Measurements from ENCODE around the gene FBLN1. TPM values are rescaled to one million over a fixed set of nuclear protein-coding genes. Genes with fewer than 3 reads are reported as not detected.
A peak's percentile ranks its signal among the peaks of the same experiment; 100 is the strongest.

Gene FBLN1
- total RNA-seq, 6 experiments from 2014 or later = 199 to 346 (median 326) TPM

DNA sequence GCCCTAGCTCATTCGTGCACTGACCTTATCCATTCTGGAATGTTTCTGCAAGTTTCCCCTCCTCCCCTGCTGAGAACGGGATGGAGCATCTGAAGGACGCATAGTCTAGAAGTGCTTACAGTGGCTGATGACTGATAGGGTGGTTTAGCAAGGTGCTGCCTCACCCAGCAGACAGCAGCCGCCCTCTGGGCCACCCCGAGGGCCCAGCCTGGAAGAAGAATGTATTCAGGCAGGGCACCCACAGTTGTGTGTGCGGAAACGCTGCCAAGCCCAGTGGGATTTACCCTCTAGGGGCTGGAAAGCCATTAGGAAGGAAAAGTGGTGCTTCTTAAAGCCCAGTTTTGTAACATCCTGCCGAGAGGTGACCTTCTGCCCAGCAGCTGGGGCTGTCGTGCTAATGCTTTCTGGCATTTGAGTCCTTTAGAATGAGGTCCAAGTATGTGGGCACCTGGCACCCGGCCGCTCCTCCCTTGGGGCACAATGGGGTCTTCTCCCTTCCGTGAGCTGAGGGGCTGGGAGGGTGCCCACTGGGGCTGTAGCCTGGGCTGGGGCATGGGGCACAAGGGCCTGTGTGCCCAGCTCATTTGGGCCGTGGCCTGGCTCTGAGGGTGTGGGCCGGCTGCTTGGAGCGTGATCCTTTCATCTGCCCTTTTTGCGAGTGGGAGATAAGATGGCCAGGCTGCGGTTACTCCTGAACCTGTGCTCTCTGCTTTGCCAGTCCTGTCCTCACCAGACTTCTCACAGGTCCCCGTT is 14.4 kb downstream of the FBLN1 start:
- no peaks in the 10 kb centered on the region for H3K9me3 Mint-ChIP-seq
- H3K27me3 Mint-ChIP-seq (ENCODE audit: insufficient read depth) = peaks cover under 1% of the 10 kb centered on the region; the same call in 1 of the 2 replicates
- peaks cover 21% of the 10 kb centered on the region; the same call in 1 of the 2 replicates for H3K36me3 Mint-ChIP-seq (ENCODE audit: low read depth)
- H3K4me1 Mint-ChIP-seq (ENCODE audit: low read depth) = peaks cover 55% of the 10 kb centered on the region
- peak overlapping the region; percentile 49 for H3K27ac Mint-ChIP-seq
- H3K4me3 Mint-ChIP-seq = 0 out of 2 replicates have a peak overlapping the region, but pooled peaks have one; percentile 15
- TF ChIP-seq, protein P1, sequence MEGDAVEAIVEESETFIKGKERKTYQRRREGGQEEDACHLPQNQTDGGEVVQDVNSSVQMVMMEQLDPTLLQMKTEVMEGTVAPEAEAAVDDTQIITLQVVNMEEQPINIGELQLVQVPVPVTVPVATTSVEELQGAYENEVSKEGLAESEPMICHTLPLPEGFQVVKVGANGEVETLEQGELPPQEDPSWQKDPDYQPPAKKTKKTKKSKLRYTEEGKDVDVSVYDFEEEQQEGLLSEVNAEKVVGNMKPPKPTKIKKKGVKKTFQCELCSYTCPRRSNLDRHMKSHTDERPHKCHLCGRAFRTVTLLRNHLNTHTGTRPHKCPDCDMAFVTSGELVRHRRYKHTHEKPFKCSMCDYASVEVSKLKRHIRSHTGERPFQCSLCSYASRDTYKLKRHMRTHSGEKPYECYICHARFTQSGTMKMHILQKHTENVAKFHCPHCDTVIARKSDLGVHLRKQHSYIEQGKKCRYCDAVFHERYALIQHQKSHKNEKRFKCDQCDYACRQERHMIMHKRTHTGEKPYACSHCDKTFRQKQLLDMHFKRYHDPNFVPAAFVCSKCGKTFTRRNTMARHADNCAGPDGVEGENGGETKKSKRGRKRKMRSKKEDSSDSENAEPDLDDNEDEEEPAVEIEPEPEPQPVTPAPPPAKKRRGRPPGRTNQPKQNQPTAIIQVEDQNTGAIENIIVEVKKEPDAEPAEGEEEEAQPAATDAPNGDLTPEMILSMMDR (IDR thresholded peaks at IDR 0.05) = no peak
- DNase-seq = peak; percentile 57

DNA sequence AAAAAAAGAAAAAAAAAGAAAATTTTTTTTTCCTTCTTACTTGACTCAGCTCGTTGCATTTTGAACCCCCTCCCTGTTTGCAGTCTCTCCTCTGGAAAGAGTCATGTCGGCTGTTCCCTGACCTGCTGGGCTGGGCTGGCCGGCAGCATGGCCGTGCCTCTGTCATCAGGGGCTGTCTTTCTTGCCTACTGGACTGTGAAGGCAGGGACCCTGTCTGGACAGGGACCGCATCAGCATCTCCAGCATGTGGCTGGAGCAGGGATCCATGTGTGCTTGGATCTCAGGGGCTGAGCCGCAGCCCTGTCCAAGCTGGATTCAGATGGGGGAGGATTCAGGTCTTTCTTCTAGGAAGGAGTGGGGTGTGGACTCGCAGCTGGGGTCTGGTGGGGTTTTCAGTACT is 15.5 kb downstream of the FBLN1 start:
- H3K27ac Mint-ChIP-seq = no peak overlapping the region

DNA sequence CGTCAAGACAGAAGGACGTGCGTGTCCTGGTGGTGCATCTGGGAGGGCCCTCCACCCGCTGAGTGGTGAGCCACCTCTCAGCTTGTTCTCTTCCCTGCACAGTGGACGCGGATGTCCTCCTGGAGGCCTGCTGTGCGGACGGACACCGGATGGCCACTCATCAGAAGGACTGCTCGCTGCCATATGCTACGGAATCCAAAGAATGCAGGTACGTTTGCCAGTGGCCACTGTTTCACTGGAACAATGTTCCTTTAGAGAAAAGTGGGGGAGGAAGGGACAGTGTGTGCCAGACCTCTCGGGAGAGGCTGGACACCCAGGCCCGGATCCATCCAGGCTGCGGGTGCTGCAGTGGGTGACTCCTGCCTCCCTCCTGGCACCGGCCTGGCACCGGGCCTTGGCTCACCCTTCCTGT is 15.9 kb downstream of the FBLN1 start:
- Mint-ChIP-seq H3K9me3 (no peaks in the 10 kb centered on the region), H3K27ac (no peak overlapping the region), H3K4me3 (no peak overlapping the region), H3K36me3 (ENCODE audit: low read depth) (peaks cover 24% of the 10 kb centered on the region), H3K27me3 (ENCODE audit: insufficient read depth) (peaks cover 2% of the 10 kb centered on the region; the same call in 1 of the 2 replicates), H3K4me1 (ENCODE audit: low read depth) (peaks cover 41% of the 10 kb centered on the region)
- DNase-seq = no peak
- TF ChIP-seq, protein P1 (IDR thresholded peaks at IDR 0.05) = no peak

More for the DNA sequence above, 15.5 kb downstream of the FBLN1 start:
- Mint-ChIP-seq H3K9me3 (no peaks in the 10 kb centered on the region), H3K4me1 (ENCODE audit: low read depth) (peaks cover 45% of the 10 kb centered on the region), H3K4me3 (no peak overlapping the region), H3K36me3 (ENCODE audit: low read depth) (peaks cover 27% of the 10 kb centered on the region), H3K27me3 (ENCODE audit: insufficient read depth) (peaks cover 2% of the 10 kb centered on the region; the same call in 1 of the 2 replicates)
- TF ChIP-seq, protein P1 (IDR thresholded peaks at IDR 0.05) = no peak
- DNase-seq = no peak

DNA sequence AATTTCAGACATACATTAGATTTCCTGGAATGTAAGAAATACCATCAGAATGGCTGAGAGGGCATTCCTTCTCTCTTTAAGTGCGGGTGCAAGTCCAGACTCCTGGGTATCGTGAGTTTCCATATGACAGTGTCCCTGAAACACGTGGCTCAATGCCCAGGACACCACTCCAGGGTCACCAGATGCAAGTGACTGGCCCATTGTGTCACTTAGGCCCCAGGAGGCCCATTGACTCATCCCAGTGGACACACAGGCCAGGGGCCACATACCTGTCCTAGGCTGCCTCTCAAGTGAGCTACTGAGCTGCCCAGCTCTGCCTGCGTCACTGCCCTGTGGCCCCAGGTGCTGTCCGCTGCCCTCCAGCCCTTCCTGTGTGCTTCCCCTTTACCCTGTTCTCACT is 18.5 kb downstream of the FBLN1 start:
- Mint-ChIP-seq H3K4me1 (ENCODE audit: low read depth) (peaks cover 33% of the 10 kb centered on the region), H3K36me3 (ENCODE audit: low read depth) (peaks cover 18% of the 10 kb centered on the region)

DNA sequence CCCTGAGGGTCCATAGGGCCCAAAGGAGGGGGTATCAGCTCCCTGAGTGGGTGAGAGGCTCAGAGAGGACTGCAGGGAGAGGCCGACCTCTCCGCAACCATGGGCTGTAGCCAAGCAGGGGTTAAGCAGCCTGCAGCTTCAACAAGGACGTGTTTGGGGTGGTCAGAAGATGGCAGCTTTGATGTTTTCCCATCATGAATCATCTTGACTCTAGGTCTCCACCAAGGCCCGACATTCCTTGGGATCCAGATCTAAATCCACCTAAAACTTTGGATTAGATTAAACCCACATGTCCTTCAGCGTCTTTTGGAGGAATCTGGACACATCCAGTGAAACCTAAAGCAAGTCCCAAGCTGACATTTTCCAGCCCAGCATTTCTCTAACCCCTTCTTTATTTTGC is 19.8 kb downstream of the FBLN1 start:
- Mint-ChIP-seq H3K4me1 (ENCODE audit: low read depth) (peaks cover 36% of the 10 kb centered on the region), H3K9me3 (no peaks in the 10 kb centered on the region), H3K27ac (no peak overlapping the region), H3K36me3 (ENCODE audit: low read depth) (peaks cover 18% of the 10 kb centered on the region), H3K27me3 (ENCODE audit: insufficient read depth) (peaks cover 2% of the 10 kb centered on the region; the same call in 1 of the 2 replicates), H3K4me3 (no peak overlapping the region)
- no peak for DNase-seq
- TF ChIP-seq, protein P1 (IDR thresholded peaks at IDR 0.05) = no peak

More for the DNA sequence above, 18.5 kb downstream of the FBLN1 start:
- Mint-ChIP-seq H3K27me3 (ENCODE audit: insufficient read depth) (peaks cover 2% of the 10 kb centered on the region; the same call in 1 of the 2 replicates), H3K9me3 (no peaks in the 10 kb centered on the region), H3K27ac (0 out of 2 replicates have a peak overlapping the region, but pooled peaks have one; percentile 26), H3K4me3 (no peak overlapping the region)
- DNase-seq = no peak
- TF ChIP-seq, protein P1 (IDR thresholded peaks at IDR 0.05) = no peak
